SK-N-SH (cell line): ENCODE results near the gene DECR2.
"Not testable (repeated sequence)": the region's sequence is repeated elsewhere in the genome, so short reads cannot be mapped to it uniquely, and the experiment has no call there.

Experiments
- CTCF ChIP-seq: fragments of 200-600 bp; sonication (generic); IDR thresholded peaks from 2 replicates; pipeline ENCODE4 v1.6.1; 2017; ENCODE audit warnings: antibody characterized with exemption, mild to moderate bottlenecking, moderate library complexity
- JUND ChIP-seq: IDR thresholded peaks from 2 replicates; pipeline ENCODE4 v1.4.0; 2012
- POLR2AphosphoS5 ChIP-seq: IDR thresholded peaks from 2 replicates; pipeline ENCODE4 v1.6.1; 2012; ENCODE audit warnings: low read depth, low read length
- RCOR1 ChIP-seq: fragments of 150-350 bp; IDR thresholded peaks from 2 replicates; pipeline ENCODE4 v1.6.1; 2017; ENCODE audit warnings: antibody characterized with exemption, low read length
- RXRA ChIP-seq: IDR thresholded peaks from 2 replicates; pipeline ENCODE4 v1.4.0; 2012; ENCODE audit warnings: low read depth, mild to moderate bottlenecking, borderline replicate concordance
- YY1 ChIP-seq: IDR thresholded peaks from 2 replicates; pipeline ENCODE4 v1.4.0; 2012; ENCODE audit warnings: low read depth, mild to moderate bottlenecking

GRCh38 chr16:387761-388666 lies 13.7 kb upstream of the DECR2 start:
- not testable (repeated sequence) for TF ChIP-seq YY1, CTCF, RXRA, JUND, POLR2AphosphoS5, RCOR1
